ENCODE results near the gene LYZL4.

- TF ChIP-seq EZH2 (IDR thresholded peaks at IDR 0.05; ENCODE audit: insufficient read depth, poor library complexity, severe bottlenecking) (no peak), EZH2phosphoT487 (IDR thresholded peaks at IDR 0.05; ENCODE audit: insufficient read depth, low read depth) (no peak)
Observed at GRCh38 chr3:42402394-42403096, 7.9 kb downstream of the LYZL4 start.
